GM21423 (cell line): ENCODE results near the gene CHKA.

Source experiments
- ATAC-seq: cut with Tn5 transposase; IDR thresholded peaks from one replicate; pipeline ENCODE4 v1.9.1; 2021; ENCODE audit warnings: mild to moderate bottlenecking, moderate library complexity; ENCODE audit not compliant: unreplicated experiment

CHKA gene

DNA sequence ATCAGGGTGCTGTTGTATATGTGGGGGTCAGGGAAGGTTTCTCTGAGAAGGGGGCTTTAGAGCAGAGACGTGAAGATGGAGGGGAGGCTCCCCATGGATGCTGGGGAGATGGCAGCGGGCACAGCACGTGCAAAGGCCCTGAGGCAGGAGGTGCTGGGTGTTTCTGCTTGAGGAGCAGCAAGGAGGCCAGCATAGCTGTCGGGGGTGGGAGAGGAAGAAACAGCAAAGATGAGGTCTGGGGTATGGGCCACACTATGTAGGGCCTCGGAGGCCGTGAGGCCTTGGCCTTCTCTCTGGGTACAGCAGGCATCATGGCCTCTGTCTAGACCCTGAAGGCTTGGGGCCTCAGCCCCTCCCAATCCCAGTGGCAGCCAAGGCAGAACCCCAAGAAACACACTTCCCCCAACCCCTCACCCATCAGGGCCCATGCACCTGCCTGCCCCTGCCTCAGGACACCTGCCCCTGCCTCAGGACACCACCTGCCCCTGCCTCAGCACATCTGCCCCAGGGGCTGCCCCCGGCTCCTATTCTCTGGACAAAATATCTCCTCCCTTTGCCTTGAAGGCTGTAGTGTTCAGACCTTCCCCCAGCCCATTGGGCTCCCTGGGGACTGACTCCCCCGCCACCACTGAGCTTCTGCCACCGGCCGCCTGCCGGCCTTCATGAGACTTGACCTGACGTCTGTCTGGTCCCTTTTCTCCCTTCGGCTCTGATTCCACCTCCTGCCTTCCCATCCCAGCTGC lies 104.9 kb downstream of the CHKA start:
- ATAC-seq, result no peak

DNA sequence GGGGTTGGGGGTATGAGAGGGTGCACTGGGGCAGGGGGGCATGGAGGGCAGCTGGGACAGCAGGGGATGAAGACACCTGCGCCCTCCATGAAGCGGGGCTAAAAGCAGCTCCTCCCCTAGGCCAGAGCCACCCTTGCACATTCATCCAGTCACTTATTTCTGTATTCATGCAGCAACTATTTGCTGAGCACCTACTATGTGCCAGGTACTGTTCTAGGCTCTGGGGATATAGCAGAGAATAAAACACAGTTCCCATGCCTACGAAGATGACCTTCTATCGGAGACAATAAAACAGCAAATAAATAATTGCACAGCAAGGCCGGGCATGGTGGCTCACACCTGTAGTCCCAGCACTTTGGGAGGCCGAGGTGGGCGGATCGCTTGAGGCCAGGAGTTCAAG lies 105.7 kb downstream of the CHKA start:
- ATAC-seq, result no peak

DNA sequence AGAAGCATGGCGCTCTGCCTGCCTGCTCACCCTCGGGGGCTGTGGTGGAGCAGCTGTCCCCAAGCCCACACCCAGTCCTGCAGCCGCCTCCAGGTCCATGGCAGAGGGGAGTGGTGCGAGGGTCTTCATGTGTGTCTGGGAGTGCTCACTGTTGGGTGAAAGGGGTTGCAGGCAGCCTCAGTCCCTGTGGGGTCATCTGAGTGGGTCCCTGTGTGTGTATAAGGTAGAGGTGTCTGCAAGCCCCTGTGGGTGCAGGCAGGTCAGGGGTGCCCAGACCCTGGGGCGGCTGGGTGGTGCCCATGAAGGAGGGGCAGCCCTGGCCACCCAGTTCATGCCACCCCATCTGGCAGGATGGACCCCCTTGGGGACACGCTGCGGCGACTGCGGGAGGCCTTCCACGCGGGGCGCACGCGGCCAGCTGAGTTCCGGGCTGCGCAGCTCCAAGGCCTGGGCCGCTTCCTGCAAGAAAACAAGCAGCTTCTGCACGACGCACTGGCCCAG lies 106.2 kb downstream of the CHKA start:
- ATAC-seq, result no peak

DNA sequence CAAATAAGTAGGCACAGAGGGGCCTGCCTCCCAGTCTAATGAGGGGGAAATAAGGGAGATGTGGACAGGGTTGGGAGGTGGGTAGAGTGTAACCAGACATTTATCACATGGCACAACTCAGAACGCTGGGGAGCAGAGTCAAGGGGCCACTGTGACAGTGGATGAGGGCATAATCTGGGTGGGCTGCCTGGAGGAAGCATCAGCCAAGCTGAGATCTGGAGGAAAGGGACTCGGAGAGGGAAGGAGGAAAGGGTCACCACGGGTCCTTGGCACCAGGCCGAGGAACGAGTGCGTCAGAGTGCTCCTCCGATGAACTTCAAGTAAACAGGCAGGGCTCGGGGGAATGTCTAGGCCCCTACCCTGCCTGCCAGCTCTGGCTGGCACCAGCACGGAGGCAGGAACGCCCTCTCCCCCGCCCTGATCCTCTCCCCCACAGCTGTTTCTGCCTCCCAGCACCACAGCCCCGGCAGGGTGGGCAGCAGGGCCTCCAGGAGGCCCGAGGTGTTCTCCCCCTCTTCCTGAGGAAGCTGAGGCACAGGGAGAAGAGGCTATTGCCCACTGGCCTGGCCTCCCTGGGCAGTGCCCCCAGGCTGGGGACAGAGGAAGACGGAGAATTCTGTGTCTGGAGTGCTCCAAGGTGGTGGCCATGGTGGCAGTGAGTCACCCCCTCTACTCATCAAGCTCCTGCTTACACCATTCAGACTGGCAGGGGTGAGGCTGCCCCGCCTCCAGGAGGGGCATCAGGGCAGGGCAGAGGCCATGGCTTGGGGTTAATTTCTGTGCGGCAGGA lies 106.8 kb downstream of the CHKA start:
- no peak for ATAC-seq

DNA sequence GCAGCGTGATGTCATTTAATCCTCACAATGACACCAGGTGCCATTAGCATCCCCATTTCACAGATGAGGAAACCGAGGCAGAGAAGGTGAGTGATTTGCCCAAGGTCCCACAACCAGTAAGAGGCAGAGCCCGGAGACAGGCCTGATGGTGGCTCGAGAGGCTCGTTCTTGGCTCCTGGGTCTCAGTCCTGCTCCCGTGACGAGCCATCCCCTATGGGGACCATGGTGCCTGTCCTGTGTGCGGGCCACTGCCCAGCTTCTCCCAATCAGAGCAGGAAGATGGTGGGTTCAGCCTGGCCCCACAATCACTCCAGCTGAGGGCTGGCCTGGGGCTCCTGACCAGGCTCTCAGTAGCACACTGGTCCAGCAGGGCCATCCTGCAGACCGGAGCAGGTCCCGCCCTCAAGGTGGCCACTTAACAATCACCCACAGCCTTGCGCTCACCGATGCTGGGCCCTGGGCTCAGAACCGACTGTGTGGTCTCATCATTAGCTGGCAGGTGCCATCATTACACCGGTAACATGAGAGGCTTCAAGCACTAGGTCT lies 107.5 kb downstream of the CHKA start:
- ATAC-seq, result no peak

DNA sequence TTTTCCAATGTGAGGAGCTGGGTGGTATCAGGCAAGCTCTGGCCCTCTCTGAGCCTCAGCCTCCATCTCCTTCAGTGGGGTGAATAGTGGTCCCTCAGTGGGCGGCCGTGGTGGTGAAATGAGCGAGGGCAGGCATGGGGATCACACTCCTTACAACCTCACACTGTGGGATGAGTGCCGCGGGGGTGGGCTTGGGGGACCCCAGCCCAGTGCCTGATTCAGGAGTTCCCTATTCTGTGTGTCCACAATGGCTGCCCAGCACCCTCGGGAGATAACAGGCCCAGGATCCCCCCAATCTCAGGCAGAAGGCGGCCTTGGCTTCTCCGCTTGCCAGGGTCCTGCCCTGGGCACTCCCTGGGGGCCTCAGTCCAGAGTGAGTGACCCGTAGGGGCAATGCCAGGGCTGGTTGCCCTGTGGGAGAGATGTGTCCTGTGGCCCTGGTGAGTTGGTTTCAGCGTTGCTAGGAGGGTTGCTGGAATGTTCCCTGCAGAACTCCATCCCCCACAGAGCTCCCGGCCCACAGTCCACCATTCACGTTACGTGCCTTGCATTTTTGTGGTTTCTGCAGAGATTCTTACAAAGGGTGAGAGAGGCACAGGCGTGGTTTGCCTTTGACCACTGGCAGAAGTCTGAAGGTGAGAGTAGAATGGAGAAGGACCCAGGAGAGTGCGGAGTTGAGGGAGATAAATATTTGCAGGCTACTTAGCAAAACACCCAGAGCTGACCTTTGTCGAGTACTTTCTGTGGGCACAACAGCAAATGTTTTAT lies 108.2 kb downstream of the CHKA start:
- ATAC-seq, result no peak

DNA sequence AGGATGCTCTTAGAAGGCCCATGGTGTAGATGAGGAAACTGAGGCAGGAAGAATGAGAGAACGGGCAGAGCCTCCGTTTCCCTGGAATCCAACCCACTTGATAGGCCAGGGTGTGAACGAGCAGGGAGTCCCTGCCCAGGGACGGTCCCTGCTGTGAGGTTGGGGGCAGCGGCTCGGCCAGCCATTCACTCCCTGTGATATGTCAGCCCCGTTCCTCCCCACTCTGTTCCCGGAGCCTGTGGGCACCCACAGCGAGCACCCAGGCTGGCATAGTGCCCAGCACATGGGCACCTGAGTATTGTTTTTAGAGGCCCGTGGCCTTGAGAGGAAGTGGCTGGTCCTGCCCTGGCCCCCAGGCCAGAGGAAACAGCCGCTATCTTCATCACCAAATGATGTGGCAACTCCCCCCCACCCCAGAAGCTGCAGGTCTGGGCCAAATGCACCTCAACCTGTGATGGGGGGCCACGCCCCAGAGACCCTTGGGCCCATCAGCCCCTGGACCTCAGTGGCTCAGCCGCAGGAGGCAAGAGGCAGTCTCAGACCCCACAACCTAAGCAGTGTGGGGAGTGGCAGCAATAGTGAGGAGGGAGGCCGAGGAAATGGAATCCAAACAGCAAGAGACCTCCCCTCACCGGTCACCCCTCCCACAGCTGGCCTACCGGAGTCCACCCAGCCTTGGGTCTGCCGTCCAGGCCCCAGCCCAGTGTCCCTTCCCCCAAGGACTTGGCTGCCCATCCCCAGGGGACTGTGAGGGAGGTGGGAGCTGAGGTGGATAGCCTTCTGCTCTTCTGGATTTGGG lies 108.9 kb downstream of the CHKA start:
- ATAC-seq, result no peak

DNA sequence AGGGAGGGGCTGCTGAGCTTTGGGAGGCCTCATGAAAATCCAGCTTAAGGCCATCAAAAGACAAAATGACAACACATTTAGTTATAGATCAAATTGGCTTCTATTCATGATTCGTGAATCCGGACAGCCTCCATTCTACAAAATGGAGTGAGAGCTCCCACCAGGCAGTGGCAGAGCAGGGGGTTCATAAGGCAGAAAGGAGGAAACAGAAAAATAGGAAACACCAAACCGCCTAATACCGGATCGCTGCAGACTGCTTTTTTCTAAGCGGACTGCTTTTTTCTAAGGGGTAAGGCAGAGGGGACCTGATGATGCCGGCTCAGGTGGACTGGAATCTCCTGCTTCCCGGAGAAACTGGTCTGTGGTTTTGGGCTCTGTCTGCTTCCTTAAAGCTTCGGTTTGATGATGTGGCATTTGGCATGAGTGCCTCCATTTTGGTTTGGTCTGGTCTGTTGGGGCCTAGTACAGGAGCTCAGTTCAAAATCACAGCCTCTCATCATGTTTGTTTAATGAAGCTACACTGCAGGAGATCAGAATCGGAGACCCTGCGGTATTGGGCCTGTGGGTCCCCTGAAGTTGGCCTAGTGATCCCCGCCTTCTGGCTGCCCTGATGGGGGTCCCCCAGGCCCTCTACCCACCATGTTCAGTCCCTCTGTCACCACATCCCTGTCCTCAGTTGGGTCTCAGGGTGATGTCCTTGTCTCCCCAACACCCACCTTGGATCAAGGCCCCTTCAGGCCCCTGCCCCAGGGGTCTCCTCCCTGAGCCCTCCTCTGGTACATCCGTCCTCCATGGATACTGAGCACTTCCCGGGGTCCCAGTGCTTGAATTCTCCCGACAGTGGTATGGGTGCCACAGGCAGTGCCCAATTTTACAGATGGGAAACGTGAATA lies 109.9 kb downstream of the CHKA start:
- ATAC-seq, result no peak

DNA sequence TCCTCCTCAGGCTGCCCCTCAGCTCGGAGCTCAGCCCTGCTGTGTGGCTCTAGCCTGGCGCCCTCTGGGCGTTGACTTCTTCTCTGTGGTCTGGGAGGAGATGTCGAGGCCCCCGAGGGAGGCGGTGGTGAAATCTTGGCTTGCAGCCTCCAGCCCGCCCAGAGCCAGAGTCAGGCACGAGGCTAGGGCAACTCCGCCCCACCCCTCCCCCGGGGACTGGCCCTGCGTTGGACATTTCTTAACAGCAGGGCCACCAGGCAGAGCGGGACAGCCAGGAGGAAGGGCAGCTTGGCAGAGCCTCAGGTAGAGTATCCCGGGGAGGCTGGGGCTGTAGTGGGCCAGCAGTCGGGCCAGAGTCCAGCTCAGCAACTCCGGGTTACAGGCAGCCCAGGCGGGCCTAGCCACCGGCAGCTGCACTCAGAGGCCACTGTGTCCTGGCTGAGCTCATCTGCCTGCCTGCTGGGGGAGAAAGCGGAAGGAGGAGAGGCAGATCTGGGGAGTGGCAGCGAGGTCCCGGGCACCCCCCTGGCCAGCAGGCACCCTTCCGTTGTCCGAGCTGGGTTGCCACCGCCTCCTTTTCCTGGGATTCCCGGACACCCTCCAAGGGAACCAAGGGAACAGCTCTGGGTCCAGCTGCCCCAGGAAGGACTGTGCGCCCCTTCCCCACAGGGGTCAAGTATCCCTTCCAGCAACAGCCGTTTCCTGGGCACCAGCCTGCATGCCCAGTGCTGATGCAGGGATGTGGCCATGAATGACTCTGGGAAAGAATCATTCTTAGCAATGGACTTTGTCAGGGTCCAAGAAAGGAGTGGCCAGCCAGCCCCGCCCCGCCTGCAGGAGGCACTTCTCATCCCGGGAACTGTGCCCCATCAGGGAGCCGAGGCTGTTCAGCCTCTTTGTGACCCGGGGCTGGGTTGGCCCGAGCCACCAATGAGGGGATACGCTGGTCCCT lies 110.8 kb downstream of the CHKA start, which contains the start of gene ALDH3B1:
ALDH3B1 (plus strand) TSS at position 238 of the 952 bp plus-strand sequence. CDS start 4,971 bp downstream, outside the sequence.
- no peak for ATAC-seq

DNA sequence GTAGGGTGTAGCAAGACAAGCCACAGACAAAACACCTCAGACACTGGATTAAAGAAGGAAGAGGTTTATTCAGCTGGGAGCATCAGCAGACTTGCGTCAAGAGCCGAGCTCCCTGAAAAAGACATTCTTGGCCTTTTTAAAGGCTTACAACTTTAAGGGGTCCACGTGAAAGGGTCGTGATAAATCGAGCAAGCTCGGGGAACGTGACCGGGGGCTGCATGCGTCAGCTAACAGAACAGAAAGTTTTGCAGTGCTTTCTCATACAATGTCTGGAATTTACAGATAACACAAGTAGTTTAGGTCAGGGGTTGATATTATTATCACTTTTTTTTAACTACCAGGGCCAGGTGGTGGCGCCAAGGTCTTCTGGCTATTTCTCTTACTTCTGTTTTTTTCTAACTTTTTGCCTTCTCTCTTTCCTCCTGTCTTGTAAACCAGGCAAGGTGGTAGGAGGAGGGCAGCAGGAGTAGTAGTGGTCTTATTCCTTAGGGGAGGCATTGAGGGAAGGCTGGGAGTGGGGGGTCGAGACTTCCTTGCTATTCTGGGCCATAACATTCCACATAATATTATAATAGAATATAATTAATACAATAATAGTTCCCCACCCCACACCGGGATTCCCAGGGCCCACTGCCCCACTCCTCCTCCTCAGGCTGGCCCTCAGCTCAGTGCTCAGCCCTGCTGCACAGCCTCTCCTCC lies 111.6 kb downstream of the CHKA start:
- no peak for ATAC-seq

DNA sequence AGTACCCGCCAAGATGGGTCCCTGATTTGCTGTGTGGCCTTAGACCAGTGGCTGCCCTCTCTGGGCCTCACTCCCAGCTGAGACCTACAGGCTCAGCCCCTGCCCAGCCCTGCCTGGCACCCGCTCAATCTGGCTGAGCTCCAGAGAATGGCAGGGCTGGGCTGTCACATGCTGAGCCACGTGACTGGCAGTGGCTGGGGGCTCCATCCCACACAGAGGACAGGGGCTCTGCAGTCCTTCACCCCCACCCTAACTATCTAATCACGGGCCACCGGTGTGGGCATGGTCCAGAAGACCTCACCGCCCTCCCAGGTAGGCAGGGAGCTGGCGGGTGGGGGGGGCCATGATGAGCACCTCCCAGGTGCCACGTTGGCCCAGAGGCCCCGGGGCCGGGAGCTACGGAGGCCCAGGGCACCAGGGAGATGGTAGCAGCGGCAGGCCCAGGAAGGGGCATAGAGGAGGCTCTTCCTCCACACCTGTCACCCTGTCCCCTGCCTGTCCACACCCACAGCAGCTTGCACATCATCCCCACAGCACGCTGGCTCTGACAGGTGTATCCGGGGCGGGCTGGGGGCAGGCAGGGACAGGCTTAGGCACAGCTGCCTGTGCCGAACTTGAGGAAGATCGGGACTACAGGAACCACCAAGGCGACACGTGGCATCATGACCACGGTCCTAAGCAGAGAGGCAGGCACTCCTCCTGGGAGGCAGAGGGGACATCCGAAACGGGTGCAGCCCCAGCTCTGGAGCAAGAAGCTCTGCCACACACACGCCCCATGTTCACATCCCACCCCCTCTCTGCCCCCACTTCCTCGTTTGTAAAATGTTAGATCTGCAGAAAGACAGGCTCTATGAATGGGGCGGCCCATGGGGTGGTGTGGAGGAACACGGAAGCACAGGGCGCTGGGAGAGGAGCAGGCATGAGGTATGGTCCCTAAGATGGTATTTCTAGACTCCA lies 112.5 kb downstream of the CHKA start:
- ATAC-seq, result no peak

DNA sequence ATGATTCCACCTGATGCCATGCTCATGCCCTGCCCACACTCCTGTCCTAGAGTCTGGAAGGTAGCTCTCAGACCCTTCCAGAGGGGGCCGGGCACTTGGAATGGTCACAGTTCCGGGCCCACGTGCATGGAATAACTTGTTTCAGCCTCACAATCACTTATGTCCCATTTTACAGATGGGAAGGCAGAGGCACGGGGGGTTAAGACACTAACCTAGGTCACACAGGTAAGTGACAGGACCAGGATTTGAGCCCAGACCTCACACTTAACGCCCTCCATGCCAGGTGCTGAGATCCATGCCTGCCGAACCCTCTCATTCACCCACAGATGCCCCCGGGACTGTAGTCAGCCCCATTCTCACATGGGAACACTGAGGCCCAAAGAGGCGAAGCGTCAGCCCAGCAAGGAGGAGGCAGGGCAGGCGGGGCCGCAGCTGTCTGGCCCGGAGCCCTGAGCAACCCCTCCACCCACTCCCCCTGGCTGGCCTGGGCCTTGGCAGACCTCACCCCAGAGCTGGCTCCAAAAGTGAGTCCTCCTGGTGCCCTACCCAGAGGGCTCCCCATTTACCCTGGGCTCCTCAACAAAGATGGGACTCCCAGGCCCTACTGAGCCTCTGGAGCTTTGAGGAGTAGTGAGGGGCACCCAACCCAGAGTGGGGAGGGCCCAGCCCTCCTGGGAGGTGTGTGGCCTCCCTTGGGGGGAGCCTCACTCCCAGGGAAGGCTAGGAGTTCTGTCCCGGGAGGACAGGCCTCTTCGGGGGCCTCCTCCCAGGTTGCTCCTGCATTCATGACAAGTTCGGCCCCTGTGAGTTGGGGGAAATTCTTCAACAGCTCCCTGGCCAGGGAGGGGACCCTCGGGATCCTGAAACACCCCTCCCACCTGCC lies 113.4 kb downstream of the CHKA start:
- ATAC-seq, result no peak

DNA sequence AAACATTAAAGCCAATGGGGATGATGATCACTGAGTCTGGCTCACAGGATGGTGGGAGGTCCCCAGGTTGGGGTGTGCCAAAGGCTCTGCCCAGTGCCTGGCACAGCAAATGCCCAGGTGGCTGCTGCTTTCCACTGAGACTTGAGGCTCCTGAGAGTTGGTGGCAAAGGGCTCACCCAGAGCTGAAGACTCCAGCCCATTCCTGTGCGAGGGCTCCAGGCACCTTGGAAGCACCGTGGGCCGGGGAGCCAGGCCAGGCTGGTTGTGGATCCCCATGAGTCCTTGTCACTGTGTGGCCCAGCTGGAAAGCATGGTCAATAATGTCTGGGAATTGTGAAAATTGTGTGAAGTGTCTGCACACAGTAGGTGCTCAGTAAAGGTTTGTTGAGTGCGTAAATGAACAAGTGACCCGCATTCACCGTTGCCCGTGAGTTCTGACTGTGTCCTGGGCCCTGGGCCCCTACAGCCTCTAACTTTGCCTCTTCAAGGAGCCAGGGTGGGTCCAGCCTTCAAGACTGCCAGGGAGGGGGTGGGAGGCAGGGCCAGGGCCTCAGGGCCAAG lies 114.5 kb downstream of the CHKA start:
- no peak for ATAC-seq

DNA sequence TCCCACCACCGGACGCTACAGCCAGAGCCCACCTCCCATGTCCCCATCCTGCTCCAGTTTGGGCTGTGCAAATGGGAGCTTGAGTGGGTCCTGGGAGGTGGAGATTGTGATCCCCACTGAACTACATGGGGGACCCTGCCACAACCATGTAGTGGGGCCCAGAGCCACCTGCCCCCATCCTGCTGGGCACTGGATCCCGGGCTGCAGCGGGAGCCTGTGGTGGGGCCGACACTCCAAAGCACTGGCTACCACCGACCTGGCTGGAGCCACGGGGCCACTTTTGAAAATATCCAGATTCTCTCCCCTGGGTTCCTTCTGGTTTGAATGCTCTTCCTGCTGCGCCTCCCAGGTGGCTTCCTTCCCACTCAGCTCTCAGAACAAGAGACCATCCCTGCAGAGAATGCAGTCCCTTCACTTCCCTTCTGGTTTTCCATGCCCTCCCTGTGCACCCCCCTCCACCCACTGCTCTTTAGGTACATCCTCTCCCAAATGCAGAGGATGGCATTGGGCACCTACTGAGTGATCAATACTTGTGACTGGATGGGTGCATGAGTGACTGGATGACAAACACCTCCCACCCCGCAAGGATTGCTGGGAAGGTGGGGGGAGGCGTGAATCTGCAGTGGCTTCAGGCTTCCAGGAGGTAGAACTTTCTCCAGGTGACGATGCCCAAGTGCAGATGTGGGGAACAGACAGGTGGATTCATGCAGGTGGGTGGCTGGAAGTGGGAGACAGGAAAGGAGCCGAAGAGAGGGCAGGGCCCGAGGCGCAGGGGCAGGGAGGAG lies 116.4 kb downstream of the CHKA start:
- no peak for ATAC-seq
